GM13977 (cell line): Measurements from ENCODE around the gene LSP1.
"Not testable (repeated sequence)": the region's sequence is repeated elsewhere in the genome, so short reads cannot be mapped to it uniquely, and the experiment has no call there.

ENCODE experiments used
- DNase-seq: peaks from one replicate; pipeline ENCODE4 v3.0.0; 2012; ENCODE audit warnings: low spot score
- CTCF ChIP-seq: IDR thresholded peaks from 2 replicates; pipeline ENCODE4 v1.5.1; 2012; ENCODE audit warnings: mild to moderate bottlenecking, control low read depth; ENCODE audit not compliant: insufficient read depth; ENCODE audit errors: extremely low read depth, missing control alignments
- in situ Hi-C: fragments of 300-500 bp; cut with MboI; formaldehyde crosslinking; loops from one replicate; pipeline ENCODE4 v1.12.0; 2022; ENCODE audit warnings: low sequenced_read_pairs, low pct_unique_long_range_greater_than_20kb, mixed read lengths, inconsistent platforms; ENCODE audit not compliant: unreplicated experiment

The LSP1 gene

GRCh38 chr11:1812801-1813200, 40.1 kb upstream of the LSP1 start:
- no peak for DNase-seq
- TF ChIP-seq CTCF: no peak
- in situ Hi-C loops: no loop called here

GRCh38 chr11:1813356-1813755, 39.5 kb upstream of the LSP1 start:
- DNase-seq, in situ Hi-C loops: not testable (repeated sequence)

GRCh38 chr11:1814691-1815090, 38.2 kb upstream of the LSP1 start:
- DNase-seq: no peak
- no peak for TF ChIP-seq CTCF
- in situ Hi-C loops: no loop called here

GRCh38 chr11:1815311-1815710, 37.6 kb upstream of the LSP1 start:
- no peak for DNase-seq
- TF ChIP-seq CTCF: no peak
- in situ Hi-C loops: no loop called here

- in situ Hi-C loops: no loop called here
Measured at GRCh38 chr11:1815751-1816150, 37.1 kb upstream of the LSP1 start.

GRCh38 chr11:1817000-1817399, 35.9 kb upstream of the LSP1 start:
- no peak for DNase-seq
- no peak for TF ChIP-seq CTCF
- in situ Hi-C loops: no loop called here

More at GRCh38 chr11:1815751-1816150, 37.1 kb upstream of the LSP1 start:
- no peak for TF ChIP-seq CTCF
- no peak for DNase-seq

GRCh38 chr11:1817511-1817910, 35.4 kb upstream of the LSP1 start:
- no peak for TF ChIP-seq CTCF
- DNase-seq: no peak
- in situ Hi-C loops: no loop called here
